ENCODE measurements around the gene WNT7B.

WNT7B gene

GRCh38 chr22:45906946-45907345 is 70.0 kb downstream of the WNT7B start:
- DNase-seq (ENCODE audit: low spot score) = no peak

GRCh38 chr22:45905924-45906865 is 70.8 kb downstream of the WNT7B start:
- DNase-seq (ENCODE audit: low spot score) = no peak

- no peak for DNase-seq (ENCODE audit: low spot score)
Measured at GRCh38 chr22:45905326-45905923, 71.5 kb downstream of the WNT7B start.

- DNase-seq (ENCODE audit: low spot score) = no peak
Measured at GRCh38 chr22:45904236-45904635, 72.7 kb downstream of the WNT7B start.

GRCh38 chr22:45903355-45904135 is 73.4 kb downstream of the WNT7B start:
- DNase-seq (ENCODE audit: low spot score) = no peak

- DNase-seq (ENCODE audit: low spot score) = no peak
Measured at GRCh38 chr22:45897736-45898135, 79.2 kb downstream of the WNT7B start.

GRCh38 chr22:45896964-45897538 is 79.9 kb downstream of the WNT7B start:
- DNase-seq (ENCODE audit: low spot score) = no peak

GRCh38 chr22:45896153-45896951 is 80.6 kb downstream of the WNT7B start:
- no peak for DNase-seq (ENCODE audit: low spot score)

- DNase-seq (ENCODE audit: low spot score) = no peak
Measured at GRCh38 chr22:45895436-45896152, 81.4 kb downstream of the WNT7B start.

- no peak for DNase-seq (ENCODE audit: low spot score)
Measured at GRCh38 chr22:45893516-45893915, 83.4 kb downstream of the WNT7B start.

GRCh38 chr22:45892681-45893461 is 84.1 kb downstream of the WNT7B start:
- DNase-seq (ENCODE audit: low spot score) = no peak

- DNase-seq (ENCODE audit: low spot score) = no peak
Measured at GRCh38 chr22:45891996-45892621, 84.9 kb downstream of the WNT7B start.

GRCh38 chr22:45891471-45891995 is 85.4 kb downstream of the WNT7B start:
- DNase-seq (ENCODE audit: low spot score) = no peak

- no peak for DNase-seq (ENCODE audit: low spot score)
Measured at GRCh38 chr22:45891021-45891421, 85.9 kb downstream of the WNT7B start.

GRCh38 chr22:45890351-45890635 is 86.7 kb downstream of the WNT7B start:
- no peak for DNase-seq (ENCODE audit: low spot score)

GRCh38 chr22:45889539-45890350 is 87.2 kb downstream of the WNT7B start:
- no peak for DNase-seq (ENCODE audit: low spot score)

GRCh38 chr22:45889093-45889538 is 87.8 kb downstream of the WNT7B start:
- no peak for DNase-seq (ENCODE audit: low spot score)
